GM18520 (cell line): Measurements from ENCODE around the gene PLEK2.
"Not testable (repeated sequence)": the region's sequence is repeated elsewhere in the genome, so short reads cannot be mapped to it uniquely, and the experiment has no call there.

Source experiments
- ATAC-seq: cut with Tn5 transposase; IDR thresholded peaks from one replicate; pipeline ENCODE4 v1.9.1; 2021; ENCODE audit not compliant: unreplicated experiment

PLEK2 gene

GRCh38 chr14:67429510-67430205 lies 17.7 kb upstream of the PLEK2 start:
- ATAC-seq, result no peak

GRCh38 chr14:67428501-67429031 lies 16.6 kb upstream of the PLEK2 start:
- no peak for ATAC-seq

GRCh38 chr14:67426983-67427606 lies 15.1 kb upstream of the PLEK2 start:
- no peak for ATAC-seq

DNA sequence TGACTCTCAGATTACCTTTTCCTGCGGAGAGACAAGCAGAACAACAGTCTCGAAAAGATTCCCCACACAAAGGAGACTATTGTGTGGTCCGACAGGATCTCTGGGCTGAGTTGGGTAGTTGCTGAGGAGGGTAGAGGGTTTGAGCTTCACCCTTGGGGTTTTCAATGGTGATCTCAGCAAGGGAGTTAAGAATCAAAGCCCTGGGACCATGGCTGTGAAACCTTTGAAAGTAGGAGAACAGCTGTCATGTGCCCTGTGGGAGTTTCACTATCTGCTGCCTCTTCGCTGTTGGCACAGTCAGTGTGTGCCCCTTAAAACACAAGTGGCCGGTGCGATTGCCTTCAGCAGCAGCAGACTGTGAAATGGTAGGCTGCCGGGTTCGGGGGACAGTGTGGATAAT lies 14.2 kb upstream of the PLEK2 start:
- ATAC-seq, result no peak

DNA sequence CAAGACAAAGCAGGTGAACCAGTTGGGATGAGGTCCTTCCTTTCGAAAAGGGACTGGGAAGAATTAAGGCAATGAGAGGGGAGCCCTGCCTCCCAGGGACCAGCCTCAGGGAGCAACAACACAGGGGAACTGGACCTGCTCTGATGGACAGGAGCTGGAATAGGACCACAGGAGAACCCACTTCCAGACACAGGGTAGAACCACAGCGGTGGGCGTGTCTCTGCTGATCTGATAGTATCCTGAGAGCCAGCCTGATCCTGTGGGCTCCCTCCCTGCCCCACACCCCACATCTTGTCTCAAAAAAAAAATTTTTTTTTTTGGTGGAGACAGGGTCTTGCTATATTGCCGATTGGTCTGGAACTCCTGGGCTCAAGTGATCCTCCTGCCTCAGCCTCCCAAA lies 13.6 kb upstream of the PLEK2 start:
- ATAC-seq, result no peak

GRCh38 chr14:67424539-67424938 lies 12.6 kb upstream of the PLEK2 start:
- no peak for ATAC-seq

DNA sequence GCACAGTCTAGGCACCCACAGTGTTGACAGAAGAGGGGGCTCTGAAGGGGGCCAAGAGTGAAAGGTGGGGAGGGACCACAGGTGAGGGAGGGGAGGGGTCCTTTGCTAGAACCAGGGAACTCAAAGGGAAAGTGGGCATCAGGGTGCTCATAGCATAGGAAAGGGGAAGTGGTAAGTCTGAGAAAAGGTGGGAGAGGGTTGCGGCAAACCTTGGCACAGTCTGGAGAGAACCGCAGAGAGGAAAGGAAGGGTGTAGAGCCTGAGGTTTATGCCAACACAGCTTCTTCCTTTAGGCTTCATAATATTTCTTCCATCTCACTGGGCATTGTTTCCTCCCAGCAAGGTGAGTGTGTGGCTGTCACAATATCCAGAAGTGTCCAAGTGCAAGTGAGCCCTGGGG lies 11.5 kb upstream of the PLEK2 start:
- ATAC-seq, result no peak

DNA sequence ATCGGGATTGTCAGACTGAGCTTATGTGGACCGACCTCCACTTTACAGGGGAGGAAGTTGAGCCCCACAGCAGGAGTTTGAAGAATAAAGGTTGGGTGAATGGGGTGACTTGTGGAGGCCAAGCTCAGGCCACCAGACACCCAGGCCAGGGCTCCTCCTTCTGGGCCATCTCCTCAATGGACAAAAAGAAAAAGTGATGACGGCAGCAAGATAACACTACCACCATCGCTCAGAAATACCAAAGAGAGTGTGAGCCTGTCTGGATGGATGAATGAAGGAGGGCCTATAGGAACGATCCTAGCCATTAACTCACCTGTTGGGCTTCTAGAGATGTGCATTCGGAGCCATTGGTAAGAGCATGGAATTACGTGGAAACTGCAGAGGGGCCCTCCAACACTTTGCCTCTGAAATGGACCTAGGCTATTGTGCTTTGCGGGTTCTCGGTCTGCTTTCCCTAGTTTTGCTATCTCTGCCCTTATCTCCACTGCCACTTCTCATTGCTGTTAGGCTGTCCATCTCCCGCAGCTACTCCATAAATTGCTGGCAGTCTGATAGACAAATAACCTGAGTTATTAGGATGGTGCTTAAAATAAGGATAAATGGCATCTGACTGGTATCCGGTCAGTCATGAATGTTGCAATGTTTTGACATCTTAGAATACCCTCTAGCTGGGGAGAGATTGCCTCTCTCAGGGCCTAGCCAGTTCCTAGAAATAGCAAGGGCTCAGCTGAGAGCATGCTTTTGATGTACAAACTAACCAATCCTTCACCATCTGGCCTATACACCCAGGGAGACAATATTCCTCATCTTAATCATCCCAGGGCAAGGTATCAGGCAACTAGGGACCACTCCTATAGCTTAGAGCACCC lies 9.6 kb upstream of the PLEK2 start:
- no peak for ATAC-seq

DNA sequence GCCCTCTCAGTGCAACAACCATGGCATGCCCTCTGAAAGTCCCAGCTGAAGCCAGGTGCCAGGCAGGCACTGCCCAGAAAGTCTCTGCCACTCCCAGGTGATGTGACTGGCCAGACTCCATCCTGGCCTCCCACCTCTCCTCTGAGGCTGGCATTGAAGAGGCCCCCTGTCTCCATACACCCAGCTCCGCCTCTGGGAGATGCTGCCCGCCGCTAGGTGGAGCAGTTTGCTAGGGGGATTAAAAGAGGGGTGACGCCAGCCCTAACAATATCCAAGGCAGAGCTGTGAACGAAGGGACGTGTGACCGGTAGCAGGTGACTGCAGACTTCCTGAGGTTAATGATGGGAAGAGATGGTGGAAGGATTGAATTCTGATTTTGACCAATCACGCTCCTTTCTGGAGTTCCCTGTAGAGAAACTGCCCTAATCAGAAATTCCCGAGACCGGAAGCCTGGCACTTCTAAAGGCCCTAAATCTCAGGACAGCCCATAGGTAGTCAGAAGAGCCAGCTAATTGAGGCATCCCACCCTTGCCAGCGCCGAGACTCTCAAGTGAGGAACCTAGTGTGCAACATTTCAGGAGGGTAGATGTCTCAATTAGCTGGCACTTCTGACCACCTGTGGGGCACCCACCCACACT lies 8.3 kb upstream of the PLEK2 start:
- no peak for ATAC-seq

- ATAC-seq, result no peak
Observed at GRCh38 chr14:67418401-67419191, 6.6 kb upstream of the PLEK2 start.

DNA sequence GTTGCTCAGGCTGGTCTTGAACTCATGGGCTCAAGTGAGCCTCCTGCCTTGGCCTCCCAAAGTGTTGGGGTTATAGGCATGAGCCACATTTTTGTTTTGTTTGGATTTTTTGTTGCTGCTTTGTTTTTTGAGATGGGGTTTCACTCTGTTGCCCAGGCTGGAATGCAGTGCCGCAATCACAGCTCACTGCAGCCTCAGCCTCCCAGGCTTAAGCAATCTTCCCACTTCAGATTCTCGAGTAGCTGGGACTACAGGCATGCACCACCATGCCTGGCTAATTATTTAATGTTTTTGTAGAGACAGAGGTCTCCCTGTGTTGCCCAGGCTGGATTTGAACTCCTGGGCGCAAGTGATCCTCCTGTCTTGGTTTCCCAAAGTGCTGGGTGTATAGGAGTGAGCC lies 5.7 kb upstream of the PLEK2 start:
- no peak for ATAC-seq

DNA sequence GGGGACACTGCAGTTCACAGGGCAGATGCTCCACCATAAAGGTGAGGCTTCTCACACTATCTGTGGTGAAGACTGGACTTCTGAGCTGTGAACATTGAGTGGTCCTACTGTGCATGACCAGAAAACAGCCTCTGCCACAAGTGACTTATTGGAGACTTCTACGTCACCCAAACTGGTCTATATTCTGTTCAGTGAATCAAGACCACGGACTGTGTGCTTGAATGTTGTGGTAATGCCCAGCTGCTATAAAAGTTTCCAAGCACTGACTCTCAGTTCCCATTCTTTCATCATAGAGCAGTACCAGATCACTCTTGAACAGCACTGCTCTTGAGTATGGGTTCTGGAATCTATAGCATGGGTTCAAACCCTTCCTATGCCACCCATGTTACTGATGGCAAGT lies 4.8 kb upstream of the PLEK2 start:
- ATAC-seq, result no peak

DNA sequence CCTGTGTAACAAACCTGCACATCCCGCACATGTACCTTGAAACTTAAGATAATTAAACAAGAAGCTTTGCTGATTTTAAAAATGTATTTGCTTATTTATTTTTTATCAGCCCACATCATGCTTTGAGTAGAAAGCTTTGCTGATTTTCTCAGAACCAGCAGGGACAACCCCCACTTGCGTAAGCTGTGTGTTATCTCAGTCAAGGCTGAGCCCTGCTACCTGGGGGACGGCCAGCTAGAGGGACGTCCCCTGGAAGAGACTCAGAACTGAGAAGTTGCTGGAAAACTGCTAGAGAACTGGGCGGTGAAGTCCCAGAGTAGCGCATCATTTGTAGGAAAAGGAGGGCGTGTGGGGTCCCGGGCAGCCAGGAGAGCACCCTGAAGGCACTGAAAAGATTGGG lies 4.1 kb upstream of the PLEK2 start:
- ATAC-seq, result no peak

DNA sequence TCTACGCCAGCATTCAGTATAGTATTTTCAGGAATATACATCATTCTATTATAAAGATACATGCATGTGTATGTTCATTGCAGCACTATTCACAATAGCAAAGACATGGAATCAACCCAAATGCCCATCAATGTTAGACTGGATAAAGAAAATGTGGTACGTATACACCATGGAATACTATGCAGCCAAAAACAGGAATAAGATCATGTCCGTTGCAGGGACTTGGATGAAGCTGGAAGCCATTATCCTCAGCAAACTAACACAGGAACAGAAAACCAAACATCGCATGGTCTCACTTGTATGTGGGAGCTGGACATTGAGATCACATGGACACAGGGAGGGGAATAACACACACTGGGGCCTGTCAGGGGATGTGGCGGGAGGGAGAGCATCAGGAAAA lies 3.6 kb upstream of the PLEK2 start:
- not testable (repeated sequence) for ATAC-seq

DNA sequence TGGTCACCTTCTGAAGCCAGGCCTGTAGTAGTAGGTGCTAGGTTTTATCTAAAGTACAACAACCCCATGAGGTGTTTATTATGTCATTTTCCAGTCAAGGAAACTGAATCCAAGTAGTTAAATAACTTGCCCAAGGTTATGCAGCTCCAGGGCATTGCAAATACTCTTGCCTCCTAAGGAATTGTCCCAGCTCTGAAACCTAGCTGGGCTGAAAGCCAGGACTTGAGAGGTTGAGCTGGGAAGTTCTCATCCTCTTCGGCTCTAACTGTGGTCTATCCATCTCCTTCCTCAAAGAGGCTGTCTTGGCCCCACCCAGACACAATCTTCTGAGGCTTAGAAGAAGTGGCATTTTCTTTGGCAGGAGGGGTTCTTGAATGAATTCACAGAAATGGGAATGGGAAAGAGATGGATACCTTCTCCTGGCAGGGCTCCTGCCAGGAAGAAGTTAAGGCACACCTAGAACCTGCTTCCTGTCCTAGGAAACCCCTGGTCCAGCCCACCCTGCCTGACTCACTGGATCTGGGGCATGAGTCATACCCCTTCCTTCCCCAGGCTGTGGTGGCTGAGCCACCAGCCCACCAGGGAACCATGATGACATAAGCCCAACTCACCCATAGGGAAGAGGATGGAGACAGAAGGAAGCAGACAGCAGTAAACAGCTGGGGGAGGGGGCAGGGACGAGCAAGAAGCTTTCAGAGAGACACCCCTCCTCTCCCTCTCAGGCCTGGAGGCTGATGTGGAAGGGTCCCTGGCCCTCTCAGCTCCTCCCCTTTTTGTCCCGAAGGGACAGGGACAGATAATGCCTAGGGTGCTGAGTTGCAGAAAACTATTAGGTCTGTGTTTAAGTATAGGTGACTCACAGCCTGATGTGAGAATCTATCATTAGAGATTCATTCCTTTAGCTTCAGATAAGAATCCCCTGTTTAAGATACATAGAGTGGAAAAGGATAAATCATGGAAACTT lies 2.1 kb upstream of the PLEK2 start:
- ATAC-seq, result no peak

- no peak for ATAC-seq
Observed at GRCh38 chr14:67411370-67411769, 595 bp downstream of the PLEK2 start.

DNA sequence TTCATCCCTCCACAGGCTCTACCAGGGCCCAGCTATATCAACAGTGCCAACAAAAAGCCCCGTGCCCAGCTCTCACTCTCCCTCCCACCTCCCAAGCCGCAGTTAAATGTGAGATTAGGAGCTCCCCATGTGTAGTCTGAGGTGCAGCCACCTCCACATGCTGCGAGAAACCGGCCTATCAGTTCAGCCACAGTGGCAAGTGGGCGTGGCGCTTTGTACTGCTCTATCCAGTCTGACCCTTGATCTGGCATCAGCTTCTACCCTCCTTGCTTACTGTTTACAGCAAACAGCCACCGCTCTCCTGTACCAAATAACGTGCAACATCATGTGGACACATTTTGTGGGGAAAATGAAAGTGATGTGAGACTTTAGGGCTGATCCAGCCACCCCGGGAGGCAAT lies 1.7 kb downstream of the PLEK2 start:
- ATAC-seq, result no peak

DNA sequence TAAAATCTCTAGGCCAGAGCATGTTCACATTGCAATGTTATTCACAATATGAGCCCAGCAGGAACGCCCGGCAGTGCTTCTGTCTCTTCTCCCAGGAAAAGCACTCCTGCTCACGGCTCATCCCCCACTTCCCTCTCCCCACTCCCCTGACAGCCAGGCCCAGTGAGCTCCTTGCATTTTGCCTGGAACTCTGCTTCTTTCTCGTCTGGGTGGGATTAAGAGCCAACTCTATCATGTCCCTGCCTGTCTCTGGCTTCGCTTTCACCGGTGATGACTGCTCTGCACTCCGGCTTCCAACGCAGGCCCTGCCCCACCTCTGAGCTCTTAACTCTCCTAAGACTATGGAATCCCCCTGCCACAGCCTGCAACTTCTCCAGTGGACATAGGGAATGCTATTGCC lies 2.5 kb downstream of the PLEK2 start:
- no peak for ATAC-seq

DNA sequence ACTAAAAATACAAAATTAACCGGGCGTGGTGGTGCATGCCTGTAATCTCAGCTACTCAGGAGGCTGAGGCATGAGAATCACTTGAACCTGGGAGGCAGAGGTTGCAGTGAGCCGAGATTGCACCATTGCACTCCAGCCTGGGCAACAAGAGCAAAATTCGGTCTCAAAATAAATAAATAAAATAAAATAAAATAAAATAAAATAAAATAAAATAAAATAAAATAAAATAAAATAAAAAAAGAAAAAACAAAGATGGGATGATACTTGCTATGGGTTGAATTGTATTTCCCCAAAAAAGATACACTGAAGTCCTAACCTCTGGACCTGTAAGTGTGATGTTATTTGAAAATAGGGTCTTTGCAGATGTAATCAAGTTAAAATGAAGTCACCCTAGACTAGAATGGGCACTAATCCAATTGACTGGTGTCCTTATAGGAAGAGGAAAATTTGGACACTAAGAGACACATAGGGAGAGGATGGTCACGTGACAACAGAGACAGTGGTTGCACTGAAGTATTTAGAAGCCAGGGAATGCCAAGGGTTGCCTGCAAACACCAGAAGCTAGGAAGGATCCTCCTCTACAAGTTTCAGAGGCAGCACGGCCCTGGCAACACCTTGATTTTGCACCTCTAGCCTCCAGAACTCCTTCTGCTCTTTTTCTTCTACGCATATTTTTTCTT lies 3.7 kb downstream of the PLEK2 start:
- not testable (repeated sequence) for ATAC-seq
